HepG2 (cell line): ENCODE results near the gene RGL1. TPM values are rescaled to one million over a fixed set of nuclear protein-coding genes. Genes with fewer than 3 reads are reported as not detected.
"Not testable (repeated sequence)": the region's sequence is repeated elsewhere in the genome, so short reads cannot be mapped to it uniquely, and the experiment has no call there.

Source experiments
- ATAC-seq: fragments of 200-7000 bp; cut with Tn5 transposase; 3 replicates; pipeline ENCODE4 v1.9.1; 2020; ENCODE audit warnings: mild to moderate bottlenecking, moderate library complexity
- BruUV-seq: library from RNA; stranded (reverse); fragments of 400-500 nt; replicated peaks from 2 replicates; lab custom pipeline; 2021; lab: Mats Ljungman, UMichigan
- CTCF ChIA-PET: fragments of 300-600 bp; formaldehyde crosslinking; extraction: SDS; loops from one replicate; lab custom pipeline; 2021; ENCODE audit warnings: low total read pairs, inconsistent platforms, low intra/inter-chr PET ratio; lab: Yijun Ruan, JAX
- POLR2A ChIA-PET: fragments of 350-600 bp; sonication (Branson Sonifier 250); formaldehyde crosslinking; loops from one replicate; lab custom pipeline; 2020; ENCODE audit warnings: antibody characterized with exemption, inconsistent platforms; lab: Yijun Ruan, JAX
- DNase-seq: peaks from one replicate; pipeline ENCODE4 v3.0.0-alpha.2; 2015; ENCODE audit warnings: low spot score
- FAIRE-seq: peaks from 3 replicates; lab custom pipeline; 2011; peaks lifted over from hg19 to GRCh38; lab: Jason Lieb, UNC
- H2AFZ ChIP-seq: one replicate; pipeline ENCODE4 v1.6.1; 2011; ENCODE audit warnings: low read length, inconsistent platforms
- H3K27ac ChIP-seq: fragments of 300-600 bp; 3 replicates; pipeline ENCODE4 v1.8.0; 2011; ENCODE audit warnings: mixed run types, mild to moderate bottlenecking, mixed read lengths, low read length, inconsistent platforms; ENCODE audit not compliant: insufficient read depth; ENCODE audit errors: extremely low read length
- H3K27me3 ChIP-seq, 2 experiments: fragments of 200-600 bp in 1 of 2; 2 replicates in 1 of 2; 3 replicates in 1 of 2; pipeline versions ENCODE4 v1.6.0 to v1.8.0; 2011; ENCODE audit warnings: low read length in 2 of 2, mild to moderate bottlenecking in 2 of 2, moderate library complexity in 2 of 2, inconsistent platforms in 1 of 2; ENCODE audit not compliant: insufficient read depth in 2 of 2, control insufficient read depth in 1 of 2
- H3K36me3 ChIP-seq, 2 experiments: fragments of 200-600 bp in 1 of 2; replicated peaks in 1 of 2; 2 replicates in 1 of 2; 3 replicates in 1 of 2; pipeline versions ENCODE4 v1.5.1 to v1.8.0; 2011; ENCODE audit warnings: low read length in 2 of 2, inconsistent platforms in 1 of 2; ENCODE audit not compliant: insufficient read depth in 2 of 2, control insufficient read depth in 1 of 2
- H3K4me1 ChIP-seq: 2 replicates; pipeline ENCODE4 v1.5.1; 2012; ENCODE audit warnings: low read length, inconsistent platforms; ENCODE audit not compliant: insufficient read depth
- H3K4me2 ChIP-seq: 2 replicates; pipeline ENCODE4 v1.6.0; 2011; ENCODE audit warnings: low read depth, low read length, inconsistent platforms
- H3K4me3 ChIP-seq, 3 experiments: fragments of 200-600 bp in 1 of 3; sonication (generic), shearing (Covaris generic) in 1 of 3; replicated peaks in 1 of 3; 2 replicates each; pipeline ENCODE4 v1.5.1; 2011 to 2016; ENCODE audit warnings: low read length in 3 of 3, inconsistent platforms in 2 of 3, low read depth in 2 of 3, mild to moderate bottlenecking in 2 of 3, control low read depth in 1 of 3, mixed read lengths in 1 of 3; ENCODE audit not compliant: insufficient read depth in 1 of 3
- H3K79me2 ChIP-seq: one replicate; pipeline ENCODE4 v1.6.1; 2011; ENCODE audit warnings: low read length, inconsistent platforms; ENCODE audit not compliant: insufficient read depth
- H3K9ac ChIP-seq: 2 replicates; pipeline ENCODE4 v1.6.0; 2011; ENCODE audit warnings: mild to moderate bottlenecking, low read depth, low read length, inconsistent platforms; ENCODE audit not compliant: insufficient read depth
- H3K9me3 ChIP-seq: 2 replicates; pipeline ENCODE4 v1.5.1; 2012; ENCODE audit warnings: mild to moderate bottlenecking, low read length
- H4K20me1 ChIP-seq: 2 replicates; pipeline ENCODE4 v1.6.0; 2011; ENCODE audit warnings: inconsistent platforms, mild to moderate bottlenecking, low read length, moderate library complexity; ENCODE audit not compliant: insufficient read depth
- KDM2A ChIP-seq: sonication (generic); formaldehyde crosslinking; IDR thresholded peaks from 2 replicates; pipeline ENCODE4 v1.4.0; 2020; ENCODE audit warnings: low read depth, missing genetic modification reagents, borderline replicate concordance
- NR2F2 ChIP-seq: IDR thresholded peaks from 2 replicates; pipeline ENCODE4 v1.6.1; 2012; ENCODE audit warnings: low read depth, inconsistent platforms, borderline replicate concordance
- PPARG ChIP-seq: conservative IDR thresholded peaks from 2 replicates; pipeline ENCODE4 v1.6.1; 2016; ENCODE audit warnings: missing biosample characterization, missing genetic modification reagents
- SMAD9 ChIP-seq: sonication (generic); formaldehyde crosslinking; IDR thresholded peaks from 2 replicates; pipeline ENCODE4 v1.5.1; 2020; ENCODE audit warnings: mild to moderate bottlenecking, missing genetic modification reagents
- ZNF547 ChIP-seq: sonication (generic); formaldehyde crosslinking; IDR thresholded peaks from 2 replicates; pipeline ENCODE4 v1.5.1; 2020; ENCODE audit warnings: mild to moderate bottlenecking, missing genetic modification reagents
- ZNF660 ChIP-seq: sonication (generic); formaldehyde crosslinking; IDR thresholded peaks from 2 replicates; pipeline ENCODE4 v1.5.1; 2020; ENCODE audit warnings: mild to moderate bottlenecking, low read depth, missing genetic modification reagents, borderline replicate concordance
- WGBS: methylation state at CpG from one replicate; pipeline ENCODE4 v1.1.6; 2017; ENCODE audit warnings: low lambda C conversion rate; 5-methylcytosine and 5-hydroxymethylcytosine counted together
- in situ Hi-C: cut with HindIII; loops from 2 replicates; pipeline ENCODE4 v1.10.0; 2017; ENCODE audit warnings: low pct_unique_long_range_greater_than_20kb; ENCODE audit not compliant: extremely low pct_ligation_motif_present
- intact Hi-C: fragments of 100-400 bp; cut with micrococcal nuclease; formaldehyde crosslinking; loops from one replicate; pipeline ENCODE4 v1.10.0; 2022; ENCODE audit not compliant: unreplicated experiment
- polyA plus RNA-seq, 8 experiments: library from polyadenylated mRNA; depleted of rRNA in 3 of 8; stranded (reverse) in 7 of 8; unstranded in 1 of 8; fragments of >200 nt; fragmentation: Illumina TruSeq in 4 of 8; extraction: Trizol in 4 of 8; gene quantifications; 2 replicates each; pipeline versions ENCODE4 v1.2.1 to v1.2.3, GENCODE V29; 2011 to 2016; ENCODE audit warnings: low read depth in 4 of 8, missing spikeins in 1 of 8, mixed read lengths in 1 of 8; ENCODE audit not compliant: insufficient read depth in 1 of 8
- total RNA-seq, 5 experiments: library from RNA; depleted of rRNA; stranded (reverse); fragments of >200 nt; fragmentation: Illumina TruSeq; extraction: Trizol; gene quantifications; 2 replicates each; pipeline ENCODE4 v1.2.3, GENCODE V29; 2016; ENCODE audit warnings: low read depth in 1 of 5
- TF ChIP-seq, protein P1 (sequence below): IDR thresholded peaks from 2 replicates; pipeline ENCODE4 v1.6.1; 2018; ENCODE audit warnings: missing genetic modification reagents, mild to moderate bottlenecking, missing compliant biosample characterization

The RGL1 gene
- total and polyA plus RNA-seq, 2 of the 13 experiments (the other 11 are each of a cell fraction or from before 2014, with no cell fraction given): 3.5 to 4.7 TPM

- Histone ChIP-seq H3K4me3 (no peak overlapping the region), H4K20me1 (no peaks in the 10 kb centered on the region), H3K27me3 (no peaks in the 10 kb centered on the region), H3K36me3 (no peaks in the 10 kb centered on the region), H3K9ac (no peak overlapping the region), H3K27ac (no peak overlapping the region), H3K9me3 (no peaks in the 10 kb centered on the region), H3K4me2 (no peak overlapping the region), H2AFZ (no peak overlapping the region), H3K79me2 (no peaks in the 10 kb centered on the region), H3K4me1 (no peaks in the 10 kb centered on the region)
- TF ChIP-seq PPARG (CRISPR knock-in tag): no peak
- no peak for TF ChIP-seq ZNF547 (CRISPR knock-in tag)
- no peak for TF ChIP-seq ZNF660 (CRISPR knock-in tag)
- no peak for TF ChIP-seq SMAD9 (CRISPR knock-in tag)
- TF ChIP-seq, protein P1, sequence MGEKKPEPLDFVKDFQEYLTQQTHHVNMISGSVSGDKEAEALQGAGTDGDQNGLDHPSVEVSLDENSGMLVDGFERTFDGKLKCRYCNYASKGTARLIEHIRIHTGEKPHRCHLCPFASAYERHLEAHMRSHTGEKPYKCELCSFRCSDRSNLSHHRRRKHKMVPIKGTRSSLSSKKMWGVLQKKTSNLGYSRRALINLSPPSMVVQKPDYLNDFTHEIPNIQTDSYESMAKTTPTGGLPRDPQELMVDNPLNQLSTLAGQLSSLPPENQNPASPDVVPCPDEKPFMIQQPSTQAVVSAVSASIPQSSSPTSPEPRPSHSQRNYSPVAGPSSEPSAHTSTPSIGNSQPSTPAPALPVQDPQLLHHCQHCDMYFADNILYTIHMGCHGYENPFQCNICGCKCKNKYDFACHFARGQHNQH (CRISPR knock-in tag): no peak
- TF ChIP-seq KDM2A (CRISPR knock-in tag): no peak
- TF ChIP-seq NR2F2: no peak
- FAIRE-seq (no peak), ATAC-seq (no peak), DNase-seq (no peak)
- CTCF ChIA-PET: no interaction called here
- in situ Hi-C loops: no loop called here
- no TSS peak for BruUV-seq
- POLR2A ChIA-PET: no interaction called here
- WGBS: 90% methylated on average over 1 of the region's 1 CpG
- intact Hi-C loops: no loop called here
Observed at GRCh38 chr1:183761871-183762270, 43.0 kb upstream of the RGL1 start.

DNA sequence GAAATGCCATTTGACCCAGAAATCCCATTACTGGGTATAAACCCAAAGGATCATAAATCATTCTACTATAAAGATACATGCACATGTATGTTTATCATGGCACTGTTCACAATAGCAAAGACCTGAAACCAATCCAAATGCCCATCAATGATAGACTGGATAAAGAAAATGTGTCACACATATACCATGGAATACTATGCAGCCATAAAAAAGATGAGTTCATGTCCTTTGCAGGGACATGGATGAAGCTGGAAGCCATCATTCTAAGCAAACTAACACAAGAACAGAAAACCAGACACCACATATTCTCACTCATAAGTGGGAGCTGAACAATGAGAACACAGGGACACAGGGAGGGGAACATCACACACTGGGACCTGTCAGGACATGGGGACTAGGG lies 42.1 kb upstream of the RGL1 start:
- H3K4me2 ChIP-seq, FAIRE-seq, in situ Hi-C loops, intact Hi-C loops, H4K20me1 ChIP-seq, H3K36me3 ChIP-seq, H3K27me3 ChIP-seq, H3K9me3 ChIP-seq, H2AFZ ChIP-seq, H3K9ac ChIP-seq, H3K4me1 ChIP-seq, ATAC-seq, H3K79me2 ChIP-seq, H3K4me3 ChIP-seq, BruUV-seq, DNase-seq, H3K27ac ChIP-seq, CTCF ChIA-PET, POLR2A ChIA-PET: not testable (repeated sequence)
